Testis (tissue), 3 donors: ENCODE measurements around the gene CARS1. TPM values are rescaled to one million over a fixed set of nuclear protein-coding genes. Genes with fewer than 3 reads are reported as not detected.

ENCODE experiments used
- DNase-seq: peaks from one replicate; pipeline ENCODE4 v3.0.0-alpha.2; 2019
- H3K27ac ChIP-seq, 2 donors: fragments of 200-600 bp; sonication (generic); one replicate each; pipeline ENCODE4 v1.5.1; 2019
- H3K27me3 ChIP-seq: fragments of 200-600 bp; sonication (generic); one replicate; pipeline ENCODE4 v1.5.1; 2019
- H3K36me3 ChIP-seq: fragments of 200-600 bp; sonication (generic); one replicate; pipeline ENCODE4 v1.5.1; 2017; ENCODE audit warnings: low read depth; ENCODE audit errors: missing control alignments
- H3K4me1 ChIP-seq: fragments of 200-600 bp; sonication (generic); one replicate; pipeline ENCODE4 v1.5.1; 2019
- H3K4me3 ChIP-seq, 2 donors: fragments of 200-600 bp; sonication (generic); one replicate each; pipeline ENCODE4 v1.5.1; 2017 to 2019
- H3K9me3 ChIP-seq: fragments of 200-600 bp; sonication (generic); one replicate; pipeline ENCODE4 v1.5.1; 2017
- CTCF ChIP-seq, 3 experiments: fragments of 450-650 bp in 2 of 3; fragments of 200-600 bp in 1 of 3; sonication (generic) in 1 of 3; IDR thresholded peaks; one replicate each; pipeline ENCODE4 v1.5.1; 2016 to 2019; ENCODE audit warnings: antibody characterized with exemption in 3 of 3, mild to moderate bottlenecking in 2 of 3, moderate library complexity in 1 of 3
- POLR2A ChIP-seq: fragments of 450-650 bp; IDR thresholded peaks from one replicate; pipeline ENCODE4 v1.6.1; 2017; ENCODE audit warnings: antibody characterized with exemption, mild to moderate bottlenecking, moderate library complexity
- whole genome bisulfite sequencing, 2 donors: methylation state at CpG; one replicate each; pipeline ENCODE4 v1.1.5; 2018; 5-methylcytosine and 5-hydroxymethylcytosine counted together
- intact Hi-C: fragments of 100-400 bp; cut with DNase I; formaldehyde crosslinking; loops from one replicate; pipeline ENCODE4 v1.15.1; 2023; ENCODE audit warnings: low total_unique reads
- polyA plus RNA-seq: library from polyadenylated mRNA; stranded (reverse); fragments of 350-450 nt; fragmentation: Illumina TruSeq; extraction: RNeasy Lipid Tissue Mini Kit (QIAGEN cat#74804); gene quantifications from one replicate; pipeline ENCODE4 v1.2.3, GENCODE V29; 2014; ENCODE audit warnings: low read depth, low replicate concordance; ENCODE audit not compliant: insufficient read depth
- total RNA-seq, 2 donors: library from RNA; depleted of rRNA; stranded (reverse); fragments of >200 nt; gene quantifications; one replicate each; pipeline ENCODE4 v1.2.3, GENCODE V29; 2016

CARS1 gene
- total and polyA plus RNA-seq, 3 donors from 2014 or later = 34.8 to 48.2 (median 43.8) TPM

GRCh38 chr11:3092603-3093141, 35.4 kb upstream of the CARS1 start:
- Histone ChIP-seq H3K27ac (no peak overlapping the region), H3K27me3 (no peaks in the 10 kb centered on the region), H3K36me3 (no peaks in the 10 kb centered on the region), H3K4me1 (no peaks in the 10 kb centered on the region), H3K4me3 (no peak overlapping the region), H3K9me3 (no peaks in the 10 kb centered on the region)
- DNase-seq = no peak
- 87% methylated on average over 14 of the region's 15 CpGs; no CpG with 5 or more reads in 1 of the 2 donors for WGBS, 2 donors
- intact Hi-C loops = loop anchor here (5.0 to 10.0 kb wide), 2 partner anchors 55 to 62 kb away; no protein-coding TSS in a partner anchor
- no peak for TF ChIP-seq POLR2A
- TF ChIP-seq CTCF (IDR thresholded peaks at IDR 0.05) = no peak

- H3K9me3 ChIP-seq = no peaks in the 10 kb centered on the region
- H3K4me3 ChIP-seq = no peak overlapping the region
- no peaks in the 10 kb centered on the region for H3K4me1 ChIP-seq
- 68 to 69% methylated on average over 9 to 22 of the region's 27 CpGs for WGBS, 2 donors
- H3K27me3 ChIP-seq = no peaks in the 10 kb centered on the region
- no peak overlapping the region for H3K27ac ChIP-seq
- peak; percentile 78 for DNase-seq
- intact Hi-C loops = loop anchor here (5.0 to 10.0 kb wide), 2 partner anchors 55 to 63 kb away; no protein-coding TSS in a partner anchor
- TF ChIP-seq POLR2A = no peak
- peak; percentile 93 to 100 (median 97) for TF ChIP-seq CTCF (IDR thresholded peaks at IDR 0.05)
- H3K36me3 ChIP-seq = no peaks in the 10 kb centered on the region
Observed at GRCh38 chr11:3091846-3092602, 34.8 kb upstream of the CARS1 start.

GRCh38 chr11:3091081-3091845, 34.0 kb upstream of the CARS1 start:
- no peak overlapping the region for H3K4me3 ChIP-seq
- H3K27me3 ChIP-seq = no peaks in the 10 kb centered on the region
- 73 to 94% methylated on average over 6 to 14 of the region's 14 CpGs for WGBS, 2 donors
- TF ChIP-seq CTCF (IDR thresholded peaks at IDR 0.05) (no peak), POLR2A (no peak)
- intact Hi-C loops = loop anchor here (5.0 to 10.0 kb wide), 2 partner anchors 54 to 64 kb away; no protein-coding TSS in a partner anchor
- no peak overlapping the region for H3K27ac ChIP-seq
- DNase-seq = no peak
- H3K36me3 ChIP-seq = no peaks in the 10 kb centered on the region
- H3K9me3 ChIP-seq = no peaks in the 10 kb centered on the region
- no peaks in the 10 kb centered on the region for H3K4me1 ChIP-seq

- Histone ChIP-seq H3K4me1 (no peaks in the 10 kb centered on the region), H3K27ac (no peak overlapping the region), H3K4me3 (no peak overlapping the region), H3K9me3 (no peaks in the 10 kb centered on the region), H3K36me3 (no peaks in the 10 kb centered on the region), H3K27me3 (no peaks in the 10 kb centered on the region)
- no peak for TF ChIP-seq CTCF (IDR thresholded peaks at IDR 0.05)
- TF ChIP-seq POLR2A = no peak
- intact Hi-C loops = loop anchor here (5.0 to 10.0 kb wide), 2 partner anchors 53 to 65 kb away; no protein-coding TSS in a partner anchor
- no peak for DNase-seq
- 87 to 100% methylated on average over 4 to 13 of the region's 13 CpGs for WGBS, 2 donors
Observed at GRCh38 chr11:3090096-3090901, 33.1 kb upstream of the CARS1 start.
